ENCODE results near the gene PPP1R15B.

The PPP1R15B gene

DNA sequence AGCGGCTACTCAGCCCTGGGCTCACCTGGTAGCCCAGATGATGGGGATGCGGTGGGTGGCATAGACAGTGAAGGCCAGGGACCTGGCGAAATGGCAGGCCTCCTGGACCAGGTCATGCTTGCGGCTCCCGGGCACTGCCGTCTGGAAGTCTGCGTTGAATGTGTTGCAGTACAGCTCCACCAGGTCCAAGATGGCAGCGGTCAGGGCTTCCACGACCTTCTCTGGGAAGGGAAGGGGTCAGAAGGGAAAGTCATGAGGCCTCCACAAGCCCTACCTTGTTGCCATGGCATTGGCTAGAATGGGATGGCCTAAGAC lies 44.2 kb upstream of the PPP1R15B start:
- intact Hi-C loops (cut with DNase I; ENCODE audit: low total_unique reads): no loop called here
- Histone ChIP-seq H3K4me1 (peaks cover 0 to 12% (median 8%) of the 10 kb centered on the region in 4 donors), H3K27me3 (no peaks in the 10 kb centered on the region), H3K9me3 (no peaks in the 10 kb centered on the region), H3K36me3 (peaks cover 31 to 91% (median 77%) of the 10 kb centered on the region in 3 donors), H3K27ac (no peak overlapping the region), H3K4me3 (no peak overlapping the region)
- TF ChIP-seq, protein P1, sequence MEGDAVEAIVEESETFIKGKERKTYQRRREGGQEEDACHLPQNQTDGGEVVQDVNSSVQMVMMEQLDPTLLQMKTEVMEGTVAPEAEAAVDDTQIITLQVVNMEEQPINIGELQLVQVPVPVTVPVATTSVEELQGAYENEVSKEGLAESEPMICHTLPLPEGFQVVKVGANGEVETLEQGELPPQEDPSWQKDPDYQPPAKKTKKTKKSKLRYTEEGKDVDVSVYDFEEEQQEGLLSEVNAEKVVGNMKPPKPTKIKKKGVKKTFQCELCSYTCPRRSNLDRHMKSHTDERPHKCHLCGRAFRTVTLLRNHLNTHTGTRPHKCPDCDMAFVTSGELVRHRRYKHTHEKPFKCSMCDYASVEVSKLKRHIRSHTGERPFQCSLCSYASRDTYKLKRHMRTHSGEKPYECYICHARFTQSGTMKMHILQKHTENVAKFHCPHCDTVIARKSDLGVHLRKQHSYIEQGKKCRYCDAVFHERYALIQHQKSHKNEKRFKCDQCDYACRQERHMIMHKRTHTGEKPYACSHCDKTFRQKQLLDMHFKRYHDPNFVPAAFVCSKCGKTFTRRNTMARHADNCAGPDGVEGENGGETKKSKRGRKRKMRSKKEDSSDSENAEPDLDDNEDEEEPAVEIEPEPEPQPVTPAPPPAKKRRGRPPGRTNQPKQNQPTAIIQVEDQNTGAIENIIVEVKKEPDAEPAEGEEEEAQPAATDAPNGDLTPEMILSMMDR (IDR thresholded peaks at IDR 0.05): no peak
- DNase-seq: no peak

DNA sequence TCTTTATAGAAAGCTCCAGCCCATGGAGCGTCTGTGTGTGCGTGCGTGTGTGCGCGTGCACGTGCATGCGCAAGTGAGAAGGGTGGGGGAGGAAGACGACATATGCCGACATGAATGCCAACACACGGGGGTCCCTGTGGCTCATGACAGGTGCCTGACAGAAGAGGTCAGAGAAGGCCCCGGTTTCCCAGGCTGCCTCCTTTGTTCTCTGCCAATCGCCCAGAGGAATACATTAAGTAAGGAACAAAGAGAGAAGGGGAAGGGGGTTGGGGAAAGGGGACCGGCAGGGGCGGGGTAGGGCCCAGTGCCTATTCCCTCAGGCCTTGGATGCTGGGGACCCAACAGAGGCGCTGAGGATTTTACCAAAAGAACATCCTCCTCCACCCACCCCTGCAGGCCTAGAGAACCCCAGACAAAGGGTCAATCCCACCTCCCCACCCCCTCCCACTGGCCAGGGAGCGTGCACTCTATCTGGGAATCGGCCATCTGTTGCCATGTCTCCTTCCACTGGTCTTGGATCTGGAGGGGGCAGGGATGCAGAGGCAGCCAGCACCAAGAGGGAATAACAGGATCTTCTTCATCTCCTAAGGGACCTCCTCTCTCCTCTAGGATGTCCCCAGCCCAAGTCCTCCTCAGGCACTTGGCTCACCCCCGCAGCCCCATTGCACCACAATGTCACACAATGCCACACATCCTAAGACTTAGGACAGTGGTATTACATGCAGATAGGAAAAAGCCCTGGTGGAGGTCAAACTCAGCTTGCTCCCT lies 43.6 kb upstream of the PPP1R15B start:
- Histone ChIP-seq H3K4me1 (peaks cover 0 to 17% (median 9%) of the 10 kb centered on the region in 4 donors), H3K36me3 (peaks cover 26 to 91% (median 75%) of the 10 kb centered on the region in 3 donors), H3K27me3 (no peaks in the 10 kb centered on the region), H3K4me3 (no peak overlapping the region), H3K27ac (no peak overlapping the region), H3K9me3 (no peaks in the 10 kb centered on the region)
- TF ChIP-seq, protein P1 (IDR thresholded peaks at IDR 0.05): no peak
- no peak for DNase-seq
- intact Hi-C loops (cut with DNase I; ENCODE audit: low total_unique reads): no loop called here

DNA sequence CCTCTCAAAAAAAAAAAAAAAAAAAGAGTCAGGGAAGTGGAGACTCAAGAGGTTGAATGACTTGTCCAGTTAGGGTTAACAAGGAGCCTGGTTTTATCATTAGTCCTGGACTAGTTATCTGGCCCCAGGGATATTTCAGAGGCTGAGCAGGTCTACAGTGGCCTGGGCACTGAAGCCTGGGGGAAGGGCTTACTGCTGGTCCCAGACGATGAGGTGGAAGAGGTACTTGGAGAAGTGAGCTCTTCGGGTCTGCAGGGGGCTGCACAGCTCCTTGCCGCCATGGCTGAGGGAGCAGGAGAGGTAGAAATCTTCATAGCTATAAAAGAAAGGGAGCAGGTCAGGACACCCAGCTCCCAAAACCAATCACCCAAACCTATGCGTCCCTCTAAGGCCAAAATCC lies 42.9 kb upstream of the PPP1R15B start:
- TF ChIP-seq, protein P1 (IDR thresholded peaks at IDR 0.05): no peak
- intact Hi-C loops (cut with DNase I; ENCODE audit: low total_unique reads): no loop called here
- no peak for DNase-seq
- Histone ChIP-seq H3K27me3 (no peaks in the 10 kb centered on the region), H3K4me1 (peaks cover 0 to 18% (median 9%) of the 10 kb centered on the region in 4 donors), H3K27ac (no peak overlapping the region), H3K4me3 (no peak overlapping the region), H3K9me3 (no peaks in the 10 kb centered on the region), H3K36me3 (peaks cover 25 to 91% (median 75%) of the 10 kb centered on the region in 3 donors)

DNA sequence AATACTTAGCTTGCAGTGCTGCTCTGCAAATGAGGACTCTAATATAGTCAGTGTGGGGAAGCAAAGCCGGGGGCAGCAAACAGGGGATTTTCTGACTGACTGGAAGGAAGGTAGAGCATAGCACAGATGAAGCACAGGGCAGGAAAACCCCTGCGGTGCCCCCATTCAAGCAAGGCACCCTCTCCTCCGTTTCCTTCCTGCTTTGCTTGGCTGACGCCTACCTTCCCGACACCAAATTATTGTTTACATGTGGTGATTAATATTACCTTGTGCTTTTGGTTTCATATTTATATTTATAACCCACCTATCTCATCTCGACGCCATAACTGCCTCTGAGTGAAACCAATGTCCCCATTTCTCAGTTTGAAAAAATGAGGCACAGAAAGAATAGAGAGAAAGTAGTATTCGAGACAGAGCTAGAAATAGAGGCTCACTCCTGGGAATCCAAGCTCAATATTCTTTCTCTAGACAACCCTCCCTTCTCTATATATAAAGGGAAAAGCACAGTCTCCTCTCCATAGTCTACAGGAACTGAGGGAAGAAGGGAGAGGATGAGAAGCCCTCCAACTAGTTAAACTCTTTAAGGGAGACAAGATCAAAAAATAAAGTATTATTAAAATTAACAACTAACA lies 41.6 kb upstream of the PPP1R15B start:
- Histone ChIP-seq H3K4me3 (no peak overlapping the region), H3K4me1 (peaks cover 0 to 18% (median 9%) of the 10 kb centered on the region in 4 donors)
- intact Hi-C loops (cut with DNase I; ENCODE audit: low total_unique reads): no loop called here

DNA sequence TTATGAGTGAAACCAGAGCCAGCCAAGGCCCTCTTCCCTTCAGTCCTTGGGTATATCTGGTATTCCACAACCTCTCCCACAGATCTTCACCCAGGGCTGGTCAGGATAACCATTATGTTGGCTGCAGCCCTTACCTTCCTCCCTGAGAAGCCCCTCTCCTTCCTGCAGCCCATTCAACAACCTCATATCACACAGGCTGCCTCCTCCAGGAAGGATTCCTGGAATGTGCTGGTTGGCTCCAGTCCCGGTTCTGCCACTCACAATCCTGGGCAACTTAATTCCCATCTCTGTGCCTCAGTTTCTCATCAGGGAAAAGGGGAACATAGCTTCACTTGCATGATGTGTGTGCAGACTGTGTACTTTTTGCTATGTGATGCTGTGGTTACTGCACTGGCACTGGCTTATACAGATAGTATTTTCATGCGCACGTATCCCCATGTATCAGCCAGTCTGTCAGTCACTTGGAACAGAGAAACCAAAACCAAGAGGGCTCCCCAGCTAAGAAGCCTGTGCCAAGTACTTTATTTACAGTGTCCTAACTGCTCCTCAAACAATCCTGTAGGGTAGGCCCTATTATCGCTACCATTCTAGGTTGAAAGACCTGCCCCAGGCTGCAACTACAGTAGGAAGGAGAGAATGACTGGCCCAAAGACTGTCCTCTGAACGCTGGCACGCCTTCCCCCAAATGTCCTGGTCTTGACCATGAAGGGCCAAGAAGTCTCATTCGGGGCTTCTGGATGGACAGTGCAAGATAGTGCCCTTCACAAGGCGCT lies 39.9 kb upstream of the PPP1R15B start:
- no peak for DNase-seq
- TF ChIP-seq, protein P1 (IDR thresholded peaks at IDR 0.05): no peak
- Histone ChIP-seq H3K4me3 (no peak overlapping the region), H3K9me3 (no peaks in the 10 kb centered on the region), H3K36me3 (peaks cover 27 to 92% (median 63%) of the 10 kb centered on the region in 3 donors), H3K27ac (peak overlapping the region; percentile 8 to 64), H3K4me1 (peaks cover 0 to 18% (median 11%) of the 10 kb centered on the region in 4 donors), H3K27me3 (no peaks in the 10 kb centered on the region)
- intact Hi-C loops (cut with DNase I; ENCODE audit: low total_unique reads): no loop called here

More for the DNA sequence above, 41.6 kb upstream of the PPP1R15B start:
- DNase-seq: no peak
- H3K27me3 ChIP-seq: no peaks in the 10 kb centered on the region
- peaks cover 31 to 92% (median 64%) of the 10 kb centered on the region in 3 donors for H3K36me3 ChIP-seq
- no peak overlapping the region for H3K27ac ChIP-seq
- no peaks in the 10 kb centered on the region for H3K9me3 ChIP-seq
- TF ChIP-seq, protein P1 (IDR thresholded peaks at IDR 0.05): no peak

All from tibial artery (tissue), 4 donors.